Measurements from ENCODE around the gene RBM39. TPM values are rescaled to one million over a fixed set of nuclear protein-coding genes. Genes with fewer than 3 reads are reported as not detected.

Gene RBM39
- total and polyA plus RNA-seq, 2 of the 13 experiments (the other 11 are each of a cell fraction or from before 2014, with no cell fraction given) = 788 to 920 TPM

- TF ChIP-seq, protein P1, sequence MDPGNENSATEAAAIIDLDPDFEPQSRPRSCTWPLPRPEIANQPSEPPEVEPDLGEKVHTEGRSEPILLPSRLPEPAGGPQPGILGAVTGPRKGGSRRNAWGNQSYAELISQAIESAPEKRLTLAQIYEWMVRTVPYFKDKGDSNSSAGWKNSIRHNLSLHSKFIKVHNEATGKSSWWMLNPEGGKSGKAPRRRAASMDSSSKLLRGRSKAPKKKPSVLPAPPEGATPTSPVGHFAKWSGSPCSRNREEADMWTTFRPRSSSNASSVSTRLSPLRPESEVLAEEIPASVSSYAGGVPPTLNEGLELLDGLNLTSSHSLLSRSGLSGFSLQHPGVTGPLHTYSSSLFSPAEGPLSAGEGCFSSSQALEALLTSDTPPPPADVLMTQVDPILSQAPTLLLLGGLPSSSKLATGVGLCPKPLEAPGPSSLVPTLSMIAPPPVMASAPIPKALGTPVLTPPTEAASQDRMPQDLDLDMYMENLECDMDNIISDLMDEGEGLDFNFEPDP (CRISPR knock-in tag; conservative IDR thresholded peaks at IDR 0.05) = no peak
- peak; percentile 19 for TF ChIP-seq RBFOX2 (IDR thresholded peaks at IDR 0.05; ENCODE audit: low read depth, low read length)
- no peak for TF ChIP-seq CCDC6 (CRISPR knock-in tag; IDR thresholded peaks at IDR 0.05)
- TF ChIP-seq ZNF501 (CRISPR knock-in tag; IDR thresholded peaks at IDR 0.05) = peak; percentile 43; the same call in 1 of the 2 replicates
- no peak for TF ChIP-seq KMT2B (CRISPR knock-in tag; IDR thresholded peaks at IDR 0.05)
- no peak for TF ChIP-seq MTF1 (CRISPR knock-in tag; IDR thresholded peaks at IDR 0.05)
- TF ChIP-seq REXO4 (CRISPR knock-in tag; IDR thresholded peaks at IDR 0.05; ENCODE audit: borderline replicate concordance) = no peak
- no peak for TF ChIP-seq IKZF5 (CRISPR knock-in tag; IDR thresholded peaks at IDR 0.05)
- TF ChIP-seq ZNF282 (IDR thresholded peaks at IDR 0.05; ENCODE audit: partially characterized antibody) = no peak
- no peak for TF ChIP-seq ZNF550 (CRISPR knock-in tag; IDR thresholded peaks at IDR 0.05; ENCODE audit: borderline replicate concordance)
- no peak for TF ChIP-seq HNF4G (IDR thresholded peaks at IDR 0.05; ENCODE audit: borderline replicate concordance, low read depth, low read length)
- no peak for TF ChIP-seq HNF4G (CRISPR knock-in tag; IDR thresholded peaks at IDR 0.05; ENCODE audit: borderline replicate concordance, low read depth)
- TF ChIP-seq FOXA1 (IDR thresholded peaks at IDR 0.05) = no peak
- TF ChIP-seq FOXA1 (CRISPR knock-in tag; IDR thresholded peaks at IDR 0.05) = no peak
- TF ChIP-seq, protein P2, sequence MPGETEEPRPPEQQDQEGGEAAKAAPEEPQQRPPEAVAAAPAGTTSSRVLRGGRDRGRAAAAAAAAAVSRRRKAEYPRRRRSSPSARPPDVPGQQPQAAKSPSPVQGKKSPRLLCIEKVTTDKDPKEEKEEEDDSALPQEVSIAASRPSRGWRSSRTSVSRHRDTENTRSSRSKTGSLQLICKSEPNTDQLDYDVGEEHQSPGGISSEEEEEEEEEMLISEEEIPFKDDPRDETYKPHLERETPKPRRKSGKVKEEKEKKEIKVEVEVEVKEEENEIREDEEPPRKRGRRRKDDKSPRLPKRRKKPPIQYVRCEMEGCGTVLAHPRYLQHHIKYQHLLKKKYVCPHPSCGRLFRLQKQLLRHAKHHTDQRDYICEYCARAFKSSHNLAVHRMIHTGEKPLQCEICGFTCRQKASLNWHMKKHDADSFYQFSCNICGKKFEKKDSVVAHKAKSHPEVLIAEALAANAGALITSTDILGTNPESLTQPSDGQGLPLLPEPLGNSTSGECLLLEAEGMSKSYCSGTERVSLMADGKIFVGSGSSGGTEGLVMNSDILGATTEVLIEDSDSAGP (CRISPR knock-in tag; IDR thresholded peaks at IDR 0.05; ENCODE audit: borderline replicate concordance) = 0 out of 2 replicates have a peak, but pooled peaks have one; percentile 7
- TF ChIP-seq ZNF788 (CRISPR knock-in tag; IDR thresholded peaks at IDR 0.05; ENCODE audit: borderline replicate concordance) = no peak
- TF ChIP-seq KAT7 (CRISPR knock-in tag; IDR thresholded peaks at IDR 0.05; ENCODE audit: borderline replicate concordance) = no peak
- no peak for TF ChIP-seq DRAP1 (CRISPR knock-in tag; IDR thresholded peaks at IDR 0.05)
- no peak for TF ChIP-seq ZBTB33 (CRISPR knock-in tag; IDR thresholded peaks at IDR 0.05)
- TF ChIP-seq SOX13 (IDR thresholded peaks at IDR 0.05) = no peak
- TF ChIP-seq SOX13 (CRISPR knock-in tag; conservative IDR thresholded peaks at IDR 0.05 in 1 of 2, IDR thresholded peaks at IDR 0.05 in 1 of 2) = 0 out of 4 replicates have a peak, but pooled peaks of 1 of the 2 experiments have one; percentile 6
- TF ChIP-seq KLF16 (CRISPR knock-in tag; IDR thresholded peaks at IDR 0.05) = no peak
- TF ChIP-seq CENPT (CRISPR knock-in tag; IDR thresholded peaks at IDR 0.05; ENCODE audit: low read depth) = 0 out of 2 replicates have a peak, but pooled peaks have one; percentile 38
Observed at GRCh38 chr20:35720165-35721123, 21.6 kb downstream of the RBM39 start (continued).
